Measurements from ENCODE around the gene PARVG. TPM values are rescaled to one million over a fixed set of nuclear protein-coding genes. Genes with fewer than 3 reads are reported as not detected.

PARVG gene
- total and polyA plus RNA-seq, 9 donors: 2.9 to 14.1 (median 4.1) TPM

- WGBS, 3 donors: 91 to 98% (median 92%) methylated on average over 12 of the region's 12 CpGs
- H3K27me3 ChIP-seq: no peaks in the 10 kb centered on the region
Measured at GRCh38 chr22:44187652-44188230, 7.0 kb downstream of the PARVG start.

GRCh38 chr22:44188316-44188715 lies 7.6 kb downstream of the PARVG start:
- WGBS, 3 donors: 87 to 93% (median 93%) methylated on average over 8 of the region's 8 CpGs
- no peaks in the 10 kb centered on the region for H3K4me1 ChIP-seq (ENCODE audit: insufficient read depth)
- no peaks in the 10 kb centered on the region for H3K27me3 ChIP-seq
- TF ChIP-seq CTCF (IDR thresholded peaks at IDR 0.05) (no peak), POLR2A (IDR thresholded peaks at IDR 0.05) (no peak)
- no peak overlapping the region for H3K27ac ChIP-seq
- intact Hi-C loops (cut with DNase I): no loop called here
- H3K9me3 ChIP-seq: no peaks in the 10 kb centered on the region
- no peak overlapping the region for H3K4me3 ChIP-seq
- H3K36me3 ChIP-seq: no peaks in the 10 kb centered on the region
- DNase-seq: no peak

More at GRCh38 chr22:44187652-44188230, 7.0 kb downstream of the PARVG start:
- no peak for DNase-seq
- no peaks in the 10 kb centered on the region for H3K4me1 ChIP-seq (ENCODE audit: insufficient read depth)
- H3K9me3 ChIP-seq: no peaks in the 10 kb centered on the region
- no peaks in the 10 kb centered on the region for H3K36me3 ChIP-seq
- H3K4me3 ChIP-seq: no peak overlapping the region
- intact Hi-C loops (cut with DNase I): no loop called here
- TF ChIP-seq EP300 (IDR thresholded peaks at IDR 0.05) (no peak), POLR2A (IDR thresholded peaks at IDR 0.05) (no peak), CTCF (IDR thresholded peaks at IDR 0.05) (no peak)
- no peak overlapping the region for H3K27ac ChIP-seq

- H3K27me3 ChIP-seq: no peaks in the 10 kb centered on the region
- H3K36me3 ChIP-seq: no peaks in the 10 kb centered on the region
- no peak for TF ChIP-seq POLR2A (IDR thresholded peaks at IDR 0.05)
- TF ChIP-seq CTCF (IDR thresholded peaks at IDR 0.05): no peak
- TF ChIP-seq EP300 (IDR thresholded peaks at IDR 0.05): no peak
- H3K27ac ChIP-seq: no peak overlapping the region
- no peaks in the 10 kb centered on the region for H3K4me1 ChIP-seq (ENCODE audit: insufficient read depth)
- DNase-seq: no peak
- H3K4me3 ChIP-seq: no peak overlapping the region
- H3K9me3 ChIP-seq: no peaks in the 10 kb centered on the region
- 92 to 94% (median 93%) methylated on average over 12 of the region's 12 CpGs for WGBS, 3 donors
- intact Hi-C loops (cut with DNase I): no loop called here
Measured at GRCh38 chr22:44188986-44189630, 8.4 kb downstream of the PARVG start.

DNA sequence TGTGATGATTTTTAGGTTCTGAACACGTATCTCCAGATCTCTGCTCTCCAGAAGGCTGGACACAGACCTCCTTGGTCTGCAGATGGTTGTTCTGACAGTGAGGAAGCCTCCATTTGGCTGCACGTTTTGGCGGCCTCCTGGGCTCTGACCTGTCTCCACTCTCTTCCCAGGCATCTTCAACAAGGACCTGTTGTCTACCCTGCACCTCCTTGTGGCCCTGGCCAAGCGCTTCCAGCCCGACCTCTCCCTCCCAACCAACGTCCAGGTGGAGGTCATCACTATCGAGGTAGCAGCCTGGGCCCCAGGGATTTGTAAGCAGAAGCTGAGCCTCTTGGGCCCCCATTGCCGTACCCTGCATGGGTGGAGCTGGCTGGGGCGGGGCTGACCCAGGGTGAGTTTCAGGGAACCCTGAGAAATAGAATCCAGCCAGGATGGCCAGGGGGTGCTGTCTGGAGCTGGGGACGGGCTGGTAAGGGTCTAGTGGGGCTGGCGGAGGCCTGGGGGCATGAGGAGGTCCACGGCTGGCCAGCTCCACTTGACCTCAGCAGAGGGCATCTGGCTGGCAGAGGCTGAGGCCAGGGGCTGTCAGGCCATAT lies 9.8 kb downstream of the PARVG start:
- H3K4me1 ChIP-seq (ENCODE audit: insufficient read depth): no peaks in the 10 kb centered on the region
- no peaks in the 10 kb centered on the region for H3K27me3 ChIP-seq
- DNase-seq: no peak
- H3K27ac ChIP-seq: no peak overlapping the region
- intact Hi-C loops (cut with DNase I): no loop called here
- 80 to 90% (median 82%) methylated on average over 12 of the region's 12 CpGs for WGBS, 3 donors
- TF ChIP-seq CTCF (IDR thresholded peaks at IDR 0.05) (no peak), POLR2A (IDR thresholded peaks at IDR 0.05) (no peak), EP300 (IDR thresholded peaks at IDR 0.05) (no peak)
- H3K9me3 ChIP-seq: no peaks in the 10 kb centered on the region
- no peak overlapping the region for H3K4me3 ChIP-seq
- H3K36me3 ChIP-seq: no peaks in the 10 kb centered on the region
